SK-N-SH (cell line): ENCODE measurements around the gene ATG4B.

ENCODE experiments used
- CTCF ChIP-seq: fragments of 200-600 bp; sonication (generic); IDR thresholded peaks from 2 replicates; pipeline ENCODE4 v1.6.1; 2017; ENCODE audit warnings: antibody characterized with exemption, mild to moderate bottlenecking, moderate library complexity
- FOXJ3 ChIP-seq: sonication (generic); formaldehyde crosslinking; IDR thresholded peaks from 2 replicates; pipeline ENCODE4 v1.5.1; 2020; ENCODE audit warnings: mild to moderate bottlenecking, missing genetic modification reagents
- NRF1 ChIP-seq: IDR thresholded peaks from 2 replicates; pipeline ENCODE4 v1.6.1; 2012; ENCODE audit warnings: low read depth, mild to moderate bottlenecking, low read length
- POLR2AphosphoS5 ChIP-seq: IDR thresholded peaks from 2 replicates; pipeline ENCODE4 v1.6.1; 2012; ENCODE audit warnings: low read depth, low read length
- RAD21 ChIP-seq: IDR thresholded peaks from 2 replicates; pipeline ENCODE4 v1.6.1; 2012; ENCODE audit warnings: mild to moderate bottlenecking, low read length
- RFX5 ChIP-seq: IDR thresholded peaks from 2 replicates; pipeline ENCODE4 v1.6.1; 2012; ENCODE audit warnings: mild to moderate bottlenecking, improper control_type of control experiment, low read length
- SMC3 ChIP-seq: IDR thresholded peaks from 2 replicates; pipeline ENCODE4 v1.6.1; 2012; ENCODE audit warnings: low read depth, low read length, improper control_type of control experiment
- TAF1 ChIP-seq: IDR thresholded peaks from 2 replicates; pipeline ENCODE4 v1.6.1; 2012; ENCODE audit warnings: low read depth, mild to moderate bottlenecking, low read length, moderate library complexity, borderline replicate concordance
- TCF12 ChIP-seq: IDR thresholded peaks from 2 replicates; pipeline ENCODE4 v1.4.0; 2012
- YY1 ChIP-seq: IDR thresholded peaks from 2 replicates; pipeline ENCODE4 v1.4.0; 2012; ENCODE audit warnings: low read depth, mild to moderate bottlenecking

- TF ChIP-seq CTCF = no peak
- TF ChIP-seq FOXJ3 (CRISPR knock-in tag) = no peak
- TF ChIP-seq YY1 = no peak
- TF ChIP-seq RAD21 = no peak
- no peak for TF ChIP-seq POLR2AphosphoS5
- no peak for TF ChIP-seq SMC3
- TF ChIP-seq NRF1 = no peak
- TF ChIP-seq TAF1 = no peak
- no peak for TF ChIP-seq TCF12
- no peak for TF ChIP-seq RFX5
Measured at GRCh38 chr2:241722896-241723454, 85.5 kb downstream of the ATG4B start.
